ENCODE measurements around the gene AKR1B15. TPM values are rescaled to one million over a fixed set of nuclear protein-coding genes. Genes with fewer than 3 reads are reported as not detected.
A peak's percentile ranks its signal among the peaks of the same experiment; 100 is the strongest.
"Not testable (repeated sequence)": the region's sequence is repeated elsewhere in the genome, so short reads cannot be mapped to it uniquely, and the experiment has no call there.

Gene AKR1B15
- total and polyA plus RNA-seq, 2 donors, result 0.24 to 2.0 TPM

DNA sequence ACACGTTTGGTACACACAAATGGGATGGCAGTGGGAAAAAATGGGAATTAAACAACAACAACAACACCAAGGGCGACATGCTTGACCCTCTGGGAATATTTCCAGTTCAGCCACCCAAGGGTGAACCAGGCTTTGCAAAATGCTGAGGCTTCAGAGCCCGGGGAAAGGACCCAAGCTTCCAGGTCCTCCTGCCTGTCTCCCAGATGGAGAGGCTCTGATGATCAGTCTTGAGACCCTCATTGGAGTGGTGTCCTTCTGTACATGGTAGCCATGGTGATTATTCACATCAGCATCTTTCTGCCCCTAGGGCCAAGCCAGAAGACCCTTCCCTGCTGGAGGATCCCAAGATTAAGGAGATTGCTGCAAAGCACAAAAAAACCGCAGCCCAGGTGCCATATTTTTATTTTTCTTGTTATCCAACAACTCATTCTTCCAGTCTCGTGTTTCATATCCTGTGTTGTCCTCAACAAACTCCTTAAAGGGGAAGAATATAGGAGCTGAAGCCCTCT lies 11.6 kb upstream of the AKR1B15 start:
- WGBS, result 84% methylated on average over 5 of the region's 5 CpGs
- H3K27me3 ChIP-seq (ENCODE audit: control insufficient read depth in 2 of 2, insufficient read depth in 1 of 2, low read length in 1 of 2); H3K9me3 ChIP-seq (ENCODE audit: control insufficient read depth in 2 of 2, insufficient read depth in 1 of 2, low read length in 1 of 2); DNase-seq (ENCODE audit: low read depth in 6 of 9, low spot score in 9 of 9); H3K4me3 ChIP-seq (ENCODE audit: low read length in 2 of 2); H3K36me3 ChIP-seq (ENCODE audit: control insufficient read depth in 2 of 2, insufficient read depth in 2 of 2, low read length in 1 of 2); H3K27ac ChIP-seq (ENCODE audit: low read depth in 1 of 2, low read length in 1 of 2); H3K4me1 ChIP-seq (ENCODE audit: control insufficient read depth in 2 of 2, insufficient read depth in 2 of 2, low read length in 2 of 2): not testable (repeated sequence)

DNA sequence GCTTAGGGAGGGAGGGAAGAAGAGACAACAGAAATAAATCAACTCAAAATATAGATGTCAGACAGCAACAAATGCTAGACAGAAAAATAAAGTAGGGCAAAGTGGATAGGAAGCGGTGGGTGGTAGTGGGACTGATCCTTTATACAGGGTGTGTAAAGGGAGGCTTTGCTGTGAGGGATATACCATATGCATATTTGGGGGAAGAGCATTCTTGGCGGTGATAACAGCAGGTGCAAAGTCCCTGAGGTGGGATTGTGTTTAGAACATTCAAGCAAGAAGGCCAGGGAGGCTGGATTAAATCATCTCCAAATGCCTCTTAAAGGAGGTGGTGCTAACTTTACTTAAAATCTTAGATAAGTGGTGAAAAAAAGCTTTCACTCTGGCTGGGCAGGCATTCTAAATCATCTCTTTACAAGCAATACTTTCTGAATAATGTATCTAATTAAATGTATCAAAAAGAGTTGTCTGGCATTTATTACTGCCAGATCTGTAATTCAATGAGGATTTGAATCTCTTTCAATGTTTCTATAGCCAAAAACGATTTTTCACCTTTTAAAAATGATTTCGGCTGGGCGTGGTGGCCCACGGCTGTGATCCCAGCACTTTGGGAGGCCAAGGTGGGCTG lies 9.4 kb upstream of the AKR1B15 start:
- no peaks in the 10 kb centered on the region for H3K4me1 ChIP-seq (ENCODE audit: control insufficient read depth in 2 of 2, insufficient read depth in 2 of 2, low read length in 2 of 2)
- DNase-seq (ENCODE audit: low read depth in 6 of 9, low spot score in 9 of 9), result no peak
- no peaks in the 10 kb centered on the region for H3K36me3 ChIP-seq (ENCODE audit: control insufficient read depth in 2 of 2, insufficient read depth in 2 of 2, low read length in 1 of 2)
- H3K9me3 ChIP-seq (ENCODE audit: control insufficient read depth in 2 of 2, insufficient read depth in 1 of 2, low read length in 1 of 2), result no peaks in the 10 kb centered on the region
- no peak overlapping the region for H3K27ac ChIP-seq (ENCODE audit: low read depth in 1 of 2, low read length in 1 of 2)
- WGBS, result 93% methylated on average over 6 of the region's 6 CpGs
- no peak overlapping the region for H3K4me3 ChIP-seq (ENCODE audit: low read length in 2 of 2)
- no peaks in the 10 kb centered on the region for H3K27me3 ChIP-seq (ENCODE audit: control insufficient read depth in 2 of 2, insufficient read depth in 1 of 2, low read length in 1 of 2)

DNA sequence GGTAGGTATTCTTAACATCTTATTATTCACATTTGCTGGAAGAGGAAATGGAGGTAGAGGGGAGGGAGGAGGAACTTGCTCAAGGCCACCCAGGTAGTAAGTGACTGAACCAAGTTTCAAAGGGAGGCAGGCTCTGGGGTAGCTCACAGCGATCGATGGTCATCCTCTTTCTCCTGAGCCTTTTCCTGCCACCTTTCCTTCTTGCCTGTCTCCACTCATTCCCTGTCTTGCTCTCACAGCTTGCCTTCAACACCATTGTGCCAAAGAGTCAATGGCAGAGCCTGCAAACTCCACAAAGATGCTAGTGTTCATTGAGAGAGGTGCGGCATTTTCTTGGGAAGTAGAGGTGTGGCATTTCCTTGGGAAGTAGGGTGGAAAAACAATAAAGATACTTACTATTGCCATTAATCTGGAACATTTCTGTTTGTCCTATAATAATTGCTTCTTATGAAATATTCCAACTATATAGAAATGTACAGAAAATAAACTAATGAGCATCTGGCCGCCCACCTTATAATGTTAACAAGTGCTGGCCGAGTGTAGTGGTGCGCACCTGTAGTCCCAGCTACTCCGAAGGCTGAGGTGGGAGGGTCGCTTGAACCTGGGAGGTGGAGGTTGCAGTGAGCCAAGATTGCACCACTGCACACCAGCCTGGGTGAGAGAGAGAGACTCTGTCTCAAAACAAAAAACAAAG lies 7.3 kb upstream of the AKR1B15 start:
- H3K9me3 ChIP-seq (ENCODE audit: control insufficient read depth in 2 of 2, insufficient read depth in 1 of 2, low read length in 1 of 2); H3K36me3 ChIP-seq (ENCODE audit: control insufficient read depth in 2 of 2, insufficient read depth in 2 of 2, low read length in 1 of 2); H3K4me3 ChIP-seq (ENCODE audit: low read length in 2 of 2); H3K4me1 ChIP-seq (ENCODE audit: control insufficient read depth in 2 of 2, insufficient read depth in 2 of 2, low read length in 2 of 2); H3K27me3 ChIP-seq (ENCODE audit: control insufficient read depth in 2 of 2, insufficient read depth in 1 of 2, low read length in 1 of 2); DNase-seq (ENCODE audit: low read depth in 6 of 9, low spot score in 9 of 9); H3K27ac ChIP-seq (ENCODE audit: low read depth in 1 of 2, low read length in 1 of 2): not testable (repeated sequence)
- WGBS, result 96% methylated on average over 8 of the region's 8 CpGs

DNA sequence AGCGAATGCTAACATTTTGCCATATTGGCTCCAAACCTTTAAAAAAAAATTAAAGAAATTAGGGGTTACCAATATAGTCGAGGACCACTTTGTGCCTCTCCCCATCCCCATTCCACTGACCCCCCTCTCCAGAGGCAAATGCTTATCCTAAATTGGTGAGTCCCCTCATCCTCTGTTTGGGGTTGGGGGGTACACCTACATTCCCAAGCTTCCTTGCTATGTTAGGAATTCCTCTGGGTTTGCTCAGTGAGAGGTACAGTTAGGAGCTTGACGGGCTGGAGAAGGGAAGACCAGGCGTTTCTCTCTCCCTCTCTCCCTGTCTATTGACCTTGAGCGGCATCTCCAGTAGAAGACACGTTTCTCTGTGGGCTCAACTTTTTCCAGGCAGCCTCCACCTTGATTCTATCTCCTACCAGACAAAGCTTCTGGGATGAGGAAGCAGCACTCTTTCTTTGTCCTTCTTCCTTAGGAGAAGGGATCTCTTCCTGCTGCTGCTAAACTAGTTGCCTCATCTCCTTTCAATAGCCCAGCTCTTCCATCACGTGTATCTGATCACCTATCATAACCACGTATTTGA lies 6.6 kb upstream of the AKR1B15 start:
- Histone ChIP-seq H3K27ac (ENCODE audit: low read depth in 1 of 2, low read length in 1 of 2) (no peak overlapping the region), H3K4me3 (ENCODE audit: low read length in 2 of 2) (no peak overlapping the region), H3K27me3 (ENCODE audit: control insufficient read depth in 2 of 2, insufficient read depth in 1 of 2, low read length in 1 of 2) (no peaks in the 10 kb centered on the region), H3K36me3 (ENCODE audit: control insufficient read depth in 2 of 2, insufficient read depth in 2 of 2, low read length in 1 of 2) (no peaks in the 10 kb centered on the region), H3K4me1 (ENCODE audit: control insufficient read depth in 2 of 2, insufficient read depth in 2 of 2, low read length in 2 of 2) (no peaks in the 10 kb centered on the region), H3K9me3 (ENCODE audit: control insufficient read depth in 2 of 2, insufficient read depth in 1 of 2, low read length in 1 of 2) (no peaks in the 10 kb centered on the region)
- DNase-seq (ENCODE audit: low read depth in 6 of 9, low spot score in 9 of 9), result no peak
- 84% methylated on average over 8 of the region's 8 CpGs for WGBS

- Histone ChIP-seq H3K4me3 (ENCODE audit: low read length in 2 of 2) (no peak overlapping the region), H3K36me3 (ENCODE audit: control insufficient read depth in 2 of 2, insufficient read depth in 2 of 2, low read length in 1 of 2) (no peaks in the 10 kb centered on the region), H3K9me3 (ENCODE audit: control insufficient read depth in 2 of 2, insufficient read depth in 1 of 2, low read length in 1 of 2) (no peaks in the 10 kb centered on the region), H3K27ac (ENCODE audit: low read depth in 1 of 2, low read length in 1 of 2) (no peak overlapping the region), H3K27me3 (ENCODE audit: control insufficient read depth in 2 of 2, insufficient read depth in 1 of 2, low read length in 1 of 2) (no peaks in the 10 kb centered on the region), H3K4me1 (ENCODE audit: control insufficient read depth in 2 of 2, insufficient read depth in 2 of 2, low read length in 2 of 2) (no peaks in the 10 kb centered on the region)
- no peak for DNase-seq (ENCODE audit: low read depth in 6 of 9, low spot score in 9 of 9)
- 97% methylated on average over 4 of the region's 4 CpGs for WGBS
Observed at GRCh38 chr7:134545380-134545779, 3.5 kb upstream of the AKR1B15 start.

DNA sequence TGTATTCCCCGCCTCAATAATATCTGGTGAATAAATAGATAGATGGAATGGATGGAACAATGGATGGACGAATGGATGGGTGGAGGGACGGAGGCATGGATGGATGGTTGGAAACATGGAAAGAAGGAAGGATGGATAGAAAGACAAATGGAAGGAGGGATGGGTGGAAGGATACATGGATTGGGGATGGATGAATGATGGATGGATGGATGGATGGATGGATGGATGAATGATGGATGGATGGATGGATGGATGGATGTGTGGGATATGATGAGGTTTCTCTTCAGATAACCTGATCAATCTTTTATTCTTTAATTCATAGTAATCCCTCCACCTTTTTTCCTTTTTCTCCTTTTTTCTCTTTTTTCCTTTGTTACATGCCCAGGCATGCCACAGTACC lies 3.0 kb upstream of the AKR1B15 start:
- no peak for DNase-seq (ENCODE audit: low read depth in 6 of 9, low spot score in 9 of 9)
- 97% methylated on average over 3 of the region's 3 CpGs for WGBS
- Histone ChIP-seq H3K4me1 (ENCODE audit: control insufficient read depth in 2 of 2, insufficient read depth in 2 of 2, low read length in 2 of 2) (no peaks in the 10 kb centered on the region), H3K9me3 (ENCODE audit: control insufficient read depth in 2 of 2, insufficient read depth in 1 of 2, low read length in 1 of 2) (no peaks in the 10 kb centered on the region), H3K27ac (ENCODE audit: low read depth in 1 of 2, low read length in 1 of 2) (no peak overlapping the region), H3K36me3 (ENCODE audit: control insufficient read depth in 2 of 2, insufficient read depth in 2 of 2, low read length in 1 of 2) (no peaks in the 10 kb centered on the region), H3K27me3 (ENCODE audit: control insufficient read depth in 2 of 2, insufficient read depth in 1 of 2, low read length in 1 of 2) (no peaks in the 10 kb centered on the region), H3K4me3 (ENCODE audit: low read length in 2 of 2) (no peak overlapping the region)

GRCh38 chr7:134546955-134547354 lies 2.0 kb upstream of the AKR1B15 start:
- Histone ChIP-seq H3K36me3 (ENCODE audit: control insufficient read depth in 2 of 2, insufficient read depth in 2 of 2, low read length in 1 of 2) (no peaks in the 10 kb centered on the region), H3K4me1 (ENCODE audit: control insufficient read depth in 2 of 2, insufficient read depth in 2 of 2, low read length in 2 of 2) (no peaks in the 10 kb centered on the region), H3K4me3 (ENCODE audit: low read length in 2 of 2) (no peak overlapping the region), H3K27ac (ENCODE audit: low read depth in 1 of 2, low read length in 1 of 2) (no peak overlapping the region), H3K27me3 (ENCODE audit: control insufficient read depth in 2 of 2, insufficient read depth in 1 of 2, low read length in 1 of 2) (no peaks in the 10 kb centered on the region), H3K9me3 (ENCODE audit: control insufficient read depth in 2 of 2, insufficient read depth in 1 of 2, low read length in 1 of 2) (no peaks in the 10 kb centered on the region)
- WGBS, result 2% methylated on average over 1 of the region's 1 CpG
- no peak for DNase-seq (ENCODE audit: low read depth in 6 of 9, low spot score in 9 of 9)

DNA sequence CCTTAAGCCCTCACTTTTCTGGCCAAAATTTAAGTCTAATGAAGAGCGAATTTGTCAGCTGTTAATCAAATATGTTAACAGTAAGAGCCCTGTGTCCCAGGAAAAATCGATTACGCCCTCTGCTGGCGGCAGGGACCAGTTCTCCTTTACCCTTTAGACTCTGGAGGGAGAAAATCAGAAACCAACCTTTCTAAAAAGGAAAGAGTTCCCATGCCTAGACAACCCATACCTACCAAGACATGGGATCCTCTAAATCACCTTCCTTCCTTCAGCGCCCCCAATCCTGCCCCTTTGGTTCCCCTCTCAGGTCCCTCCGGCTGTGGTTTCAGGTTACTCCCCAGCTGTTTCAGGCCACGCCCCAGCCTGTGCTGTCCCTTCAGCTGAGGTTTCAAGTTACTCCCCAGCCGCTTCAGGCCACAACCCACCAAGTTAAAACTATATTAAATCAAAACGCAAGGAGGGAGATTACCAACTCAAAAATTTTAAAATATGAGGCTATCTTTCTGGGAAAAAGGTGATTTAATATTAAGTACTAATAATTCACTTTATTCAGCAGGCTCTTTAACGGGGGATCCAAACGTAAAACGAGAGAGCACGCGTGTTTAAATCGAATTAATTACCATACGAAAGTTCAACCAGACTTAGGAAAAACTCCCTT lies 1.4 kb upstream of the AKR1B15 start:
- DNase-seq (ENCODE audit: low read depth in 6 of 9, low spot score in 9 of 9), result peak in 8 of 9 donors; percentile 16 to 55 (median 26)
- Histone ChIP-seq H3K9me3 (ENCODE audit: control insufficient read depth in 2 of 2, insufficient read depth in 1 of 2, low read length in 1 of 2) (no peaks in the 10 kb centered on the region), H3K4me1 (ENCODE audit: control insufficient read depth in 2 of 2, insufficient read depth in 2 of 2, low read length in 2 of 2) (no peaks in the 10 kb centered on the region), H3K27ac (ENCODE audit: low read depth in 1 of 2, low read length in 1 of 2) (no peak overlapping the region), H3K36me3 (ENCODE audit: control insufficient read depth in 2 of 2, insufficient read depth in 2 of 2, low read length in 1 of 2) (no peaks in the 10 kb centered on the region), H3K4me3 (ENCODE audit: low read length in 2 of 2) (no peak overlapping the region), H3K27me3 (ENCODE audit: control insufficient read depth in 2 of 2, insufficient read depth in 1 of 2, low read length in 1 of 2) (no peaks in the 10 kb centered on the region)
- 29% methylated on average over 16 of the region's 16 CpGs for WGBS

- no peaks in the 10 kb centered on the region for H3K36me3 ChIP-seq (ENCODE audit: control insufficient read depth in 2 of 2, insufficient read depth in 2 of 2, low read length in 1 of 2)
- H3K4me1 ChIP-seq (ENCODE audit: control insufficient read depth in 2 of 2, insufficient read depth in 2 of 2, low read length in 2 of 2), result no peaks in the 10 kb centered on the region
- H3K27me3 ChIP-seq (ENCODE audit: control insufficient read depth in 2 of 2, insufficient read depth in 1 of 2, low read length in 1 of 2), result no peaks in the 10 kb centered on the region
- no peaks in the 10 kb centered on the region for H3K9me3 ChIP-seq (ENCODE audit: control insufficient read depth in 2 of 2, insufficient read depth in 1 of 2, low read length in 1 of 2)
- H3K27ac ChIP-seq (ENCODE audit: low read depth in 1 of 2, low read length in 1 of 2), result no peak overlapping the region
- DNase-seq (ENCODE audit: low read depth in 6 of 9, low spot score in 9 of 9), result no peak
- H3K4me3 ChIP-seq (ENCODE audit: low read length in 2 of 2), result no peak overlapping the region
- 93% methylated on average over 8 of the region's 8 CpGs for WGBS
Observed at GRCh38 chr7:134549366-134549765, 456 bp downstream of the AKR1B15 start.
